HG03354 (cell line): Measurements from ENCODE around the gene TNFRSF25.
A peak's percentile ranks its signal among the peaks of the same experiment; 100 is the strongest.

Experiments used
- ATAC-seq: cut with Tn5 transposase; IDR thresholded peaks from one replicate; pipeline ENCODE4 v1.9.1; 2021; ENCODE audit warnings: mild to moderate bottlenecking; ENCODE audit not compliant: unreplicated experiment, poor library complexity, severe bottlenecking

Gene TNFRSF25

GRCh38 chr1:6423321-6423999, 42.5 kb downstream of the TNFRSF25 start:
- no peak for ATAC-seq

GRCh38 chr1:6421266-6421665, 44.7 kb downstream of the TNFRSF25 start:
- ATAC-seq, result no peak

GRCh38 chr1:6420454-6421042, 45.4 kb downstream of the TNFRSF25 start:
- no peak for ATAC-seq

GRCh38 chr1:6419804-6420453, 46.0 kb downstream of the TNFRSF25 start, which contains the start of gene HES2:
TSS of gene HES2 (minus strand) at chr1:6419919. CDS start at chr1:6419820, 99 bp downstream.
- ATAC-seq, result no peak

- ATAC-seq, result no peak
These were observed 46.6 kb downstream of the TNFRSF25 start for GRCh38 chr1:6419397-6419803.

- ATAC-seq, result no peak
These were observed 47.1 kb downstream of the TNFRSF25 start for GRCh38 chr1:6418668-6419396.

GRCh38 chr1:6417961-6418667, 47.9 kb downstream of the TNFRSF25 start:
- no peak for ATAC-seq

- no peak for ATAC-seq
These were observed 49.1 kb downstream of the TNFRSF25 start for GRCh38 chr1:6416906-6417305.

- ATAC-seq, result no peak
These were observed 49.7 kb downstream of the TNFRSF25 start for GRCh38 chr1:6416295-6416656.

GRCh38 chr1:6414881-6415626, 50.9 kb downstream of the TNFRSF25 start:
- ATAC-seq, result no peak

GRCh38 chr1:6414443-6414844, 51.5 kb downstream of the TNFRSF25 start:
- peak; percentile 78 for ATAC-seq

- no peak for ATAC-seq
These were observed 53.1 kb downstream of the TNFRSF25 start for GRCh38 chr1:6412896-6413295.
